ENCODE results near the gene AR.

Gene AR

GRCh38 chrX:67543818-67544217, at the start of gene AR:
TSS of gene AR (plus strand) at chrX:67544021. CDS start at chrX:67545147, 1,126 bp downstream.
- TF ChIP-seq CTCF (IDR thresholded peaks at IDR 0.05; ENCODE audit: control extremely low read depth, extremely low read depth, low read depth, missing control alignments): no peak
- ChIA-PET CTCF (no interaction called here), POLR2A (no interaction called here)
- DNase-seq (ENCODE audit: extremely low spot score): no peak

DNA sequence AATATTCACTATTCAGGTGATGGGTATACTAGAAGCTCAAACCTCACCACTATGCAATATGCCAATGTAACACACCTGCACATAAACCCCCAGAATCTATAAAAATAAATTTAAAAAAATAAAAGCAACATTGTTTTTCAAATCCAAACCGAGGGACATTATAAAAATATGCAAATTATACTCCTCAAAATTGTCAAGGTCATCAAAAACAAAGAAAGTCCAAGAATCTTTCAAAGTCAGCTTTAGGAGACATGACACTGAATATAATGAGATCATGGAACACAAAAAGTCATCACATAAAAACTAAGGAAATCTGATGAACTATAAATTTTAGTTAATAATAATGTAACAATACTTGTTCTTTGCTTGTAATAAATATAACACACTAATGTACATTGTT, 43.2 kb upstream of the AR start:
- CTCF ChIA-PET: no interaction called here
- DNase-seq (ENCODE audit: extremely low spot score): no peak
- POLR2A ChIA-PET: no interaction called here
- no peak for TF ChIP-seq CTCF (IDR thresholded peaks at IDR 0.05; ENCODE audit: control extremely low read depth, extremely low read depth, low read depth, missing control alignments)

DNA sequence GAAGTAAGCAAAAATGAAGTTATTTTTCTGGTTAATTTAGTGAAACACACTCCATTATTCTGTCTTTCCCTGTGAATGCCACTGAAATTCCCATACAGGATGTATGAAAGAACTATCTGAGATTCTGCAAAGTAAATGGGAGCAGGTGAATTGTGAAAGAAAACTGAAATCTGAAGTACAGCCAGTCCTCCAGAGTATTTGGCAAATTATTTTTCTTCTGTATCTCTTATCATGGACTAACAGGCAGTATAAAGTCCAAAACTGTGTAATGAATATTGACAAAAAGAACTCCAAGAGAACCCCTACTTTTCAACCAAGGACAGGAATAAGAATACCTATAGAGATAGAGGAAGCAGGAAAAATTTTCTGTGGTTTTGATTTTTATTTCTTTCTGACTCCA, 40.8 kb upstream of the AR start:
- no peak for DNase-seq (ENCODE audit: extremely low spot score)
- no peak for TF ChIP-seq CTCF (IDR thresholded peaks at IDR 0.05; ENCODE audit: control extremely low read depth, extremely low read depth, low read depth, missing control alignments)
- POLR2A ChIA-PET: no interaction called here
- CTCF ChIA-PET: no interaction called here

DNA sequence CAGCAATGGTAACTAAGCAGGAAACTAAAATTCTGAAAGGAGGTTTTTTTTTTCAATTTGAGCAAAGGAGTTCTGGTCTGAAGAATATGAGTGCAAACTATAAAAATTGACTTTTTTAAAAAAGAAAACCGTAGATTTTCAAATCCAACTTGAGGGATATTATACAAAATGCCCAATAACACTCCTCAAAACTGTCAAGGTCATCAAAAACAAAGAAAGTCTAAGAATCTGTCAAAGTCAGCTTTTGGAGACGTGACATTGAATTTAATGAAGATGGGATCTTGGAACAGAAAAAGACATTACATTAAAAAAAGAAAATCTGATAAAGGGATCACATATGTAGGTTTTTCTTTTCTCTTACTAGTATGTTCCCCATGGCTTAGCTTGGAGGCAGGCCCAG, 40.4 kb upstream of the AR start:
- no peak for DNase-seq (ENCODE audit: extremely low spot score)

DNA sequence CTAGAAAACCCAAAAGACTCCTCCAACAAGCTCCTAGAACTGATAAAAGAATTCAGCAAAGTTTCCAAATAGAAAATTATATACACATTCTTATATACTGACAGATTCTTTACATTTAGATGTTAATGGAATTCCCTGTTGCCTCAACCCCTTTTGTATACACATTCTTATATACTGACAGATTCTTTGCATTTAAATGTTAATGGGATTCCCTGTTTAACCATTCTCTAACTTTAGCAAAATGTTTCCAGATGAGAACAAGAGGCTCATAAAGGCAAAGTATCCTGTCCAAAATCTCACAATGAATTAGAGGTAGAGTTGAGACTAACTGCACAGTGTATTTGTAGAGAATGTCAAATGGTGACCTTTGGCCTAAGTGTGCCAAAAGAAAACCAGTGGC, 23.1 kb upstream of the AR start:
- ChIA-PET POLR2A (no interaction called here), CTCF (no interaction called here)

More for the DNA sequence above, 40.4 kb upstream of the AR start:
- TF ChIP-seq CTCF (IDR thresholded peaks at IDR 0.05; ENCODE audit: control extremely low read depth, extremely low read depth, low read depth, missing control alignments): no peak
- ChIA-PET CTCF (no interaction called here), POLR2A (no interaction called here)

DNA sequence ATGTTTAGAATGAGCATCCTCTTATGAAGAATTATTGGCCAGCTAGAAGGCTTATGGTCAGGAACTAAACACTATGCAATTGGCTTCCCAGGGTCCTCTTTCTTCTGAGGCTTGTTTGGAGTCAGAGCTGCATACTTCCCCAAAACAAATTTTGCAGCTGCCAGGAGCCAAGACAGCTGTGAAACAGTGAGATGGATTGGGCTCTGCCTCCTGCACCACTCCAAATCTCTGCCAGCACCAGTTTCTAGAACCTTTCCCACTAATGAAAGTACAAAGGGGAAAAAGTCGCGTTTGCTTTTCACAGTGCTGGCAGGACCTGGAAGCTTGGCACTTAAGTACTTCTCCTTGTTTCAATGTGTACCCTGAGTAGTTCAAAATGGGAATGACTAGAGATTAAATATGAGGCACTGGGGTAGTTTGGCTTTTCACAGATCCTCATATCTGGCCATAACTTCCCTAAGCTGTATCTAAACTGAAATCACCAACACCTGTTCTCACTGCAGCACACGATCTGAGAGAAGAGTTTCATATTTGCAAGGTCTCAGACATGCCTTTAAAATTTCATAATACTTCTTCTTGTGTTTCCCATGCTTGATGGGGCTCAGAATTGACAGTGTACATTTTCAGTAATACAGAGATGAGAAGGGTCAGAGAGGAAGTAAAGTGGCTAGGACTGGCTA, 20.7 kb upstream of the AR start:
- no peak for DNase-seq (ENCODE audit: extremely low spot score)
- CTCF ChIA-PET: interaction anchor here (0.9 kb wide), 1 partner anchor 10 kb away, joined by 3 read pairs; no protein-coding TSS in a partner anchor
- no peak for TF ChIP-seq CTCF (IDR thresholded peaks at IDR 0.05; ENCODE audit: control extremely low read depth, extremely low read depth, low read depth, missing control alignments)
- POLR2A ChIA-PET: no interaction called here

More for the DNA sequence above, 23.1 kb upstream of the AR start:
- DNase-seq (ENCODE audit: extremely low spot score): no peak
- TF ChIP-seq CTCF (IDR thresholded peaks at IDR 0.05; ENCODE audit: control extremely low read depth, extremely low read depth, low read depth, missing control alignments): no peak

All from GM10248 (cell line).